B cell (primary cell): ENCODE results near the gene HUS1B. TPM values are rescaled to one million over a fixed set of nuclear protein-coding genes. Genes with fewer than 3 reads are reported as not detected.

Experiments used
- ATAC-seq: fragments of 200-7000 bp; cut with Tn5 transposase; one replicate; pipeline ENCODE4 v1.10.0; 2021; ENCODE audit warnings: low read depth, mild to moderate bottlenecking, moderate number of reproducible peaks, moderate library complexity
- CTCF ChIA-PET: fragments of 350-600 bp; sonication (Branson Sonifier 250); formaldehyde crosslinking; loops from one replicate; lab custom pipeline; 2021; ENCODE audit warnings: antibody characterized with exemption, inconsistent platforms; lab: Charles Lee
- POLR2A ChIA-PET: fragments of 350-600 bp; sonication (Branson Sonifier 250); formaldehyde crosslinking; loops from one replicate; lab custom pipeline; 2021; ENCODE audit warnings: antibody characterized with exemption; lab: Charles Lee
- DNase-seq: peaks from one replicate; pipeline ENCODE4 v3.0.0; 2013
- H2AFZ ChIP-seq: 2 replicates; pipeline ENCODE4 v1.6.1; 2012; ENCODE audit warnings: mild to moderate bottlenecking, low read depth, low read length; ENCODE audit not compliant: insufficient read depth, poor library complexity, severe bottlenecking
- H3K27ac ChIP-seq, 2 donors: 1 replicate in 1 of 2; 2 replicates in 1 of 2; pipeline ENCODE4 v1.5.1; 2012 to 2013; ENCODE audit warnings: low read length in 2 of 2, mild to moderate bottlenecking in 2 of 2, moderate library complexity in 1 of 2
- H3K27me3 ChIP-seq, 4 experiments: fragments of 200-600 bp in 1 of 4; sonication (generic) in 1 of 4; replicated peaks in 1 of 4; 1 replicate in 2 of 4; 2 replicates in 2 of 4; pipeline versions ENCODE4 v1.6.1 to v1.7.0; 2013 to 2016; ENCODE audit warnings: low read length in 3 of 4, mild to moderate bottlenecking in 2 of 4, mixed read lengths in 1 of 4, moderate library complexity in 1 of 4; ENCODE audit not compliant: insufficient read depth in 4 of 4, control insufficient read depth in 3 of 4; ENCODE audit errors: control extremely low read depth in 1 of 4
- H3K36me3 ChIP-seq, 2 experiments: replicated peaks in 1 of 2; 1 replicate in 1 of 2; 2 replicates in 1 of 2; pipeline versions ENCODE4 v1.6.1 to v1.7.1; 2013; ENCODE audit warnings: low read length in 1 of 2; ENCODE audit not compliant: insufficient read depth in 2 of 2, control insufficient read depth in 1 of 2; ENCODE audit errors: control extremely low read depth in 1 of 2, extremely low read depth in 1 of 2
- H3K4me1 ChIP-seq, 2 donors: fragments of 200-600 bp in 1 of 2; sonication (generic) in 1 of 2; 1 replicate in 1 of 2; 2 replicates in 1 of 2; pipeline versions ENCODE4 v1.5.1 to v1.6.1; 2013 to 2017; ENCODE audit warnings: low read length in 2 of 2; ENCODE audit not compliant: control insufficient read depth in 2 of 2, insufficient read depth in 2 of 2
- H3K4me2 ChIP-seq: replicated peaks from 2 replicates; pipeline ENCODE3; 2012; ENCODE audit warnings: mild to moderate bottlenecking, low read depth, low read length; ENCODE audit not compliant: poor library complexity, severe bottlenecking
- H3K4me3 ChIP-seq, 5 experiments: fragments of 200-600 bp in 1 of 5; sonication (generic) in 1 of 5; 1 replicate in 3 of 5; 2 replicates in 2 of 5; pipeline versions ENCODE4 v1.5.1 to v1.7.0; 2011 to 2016; ENCODE audit warnings: low read length in 4 of 5, mild to moderate bottlenecking in 4 of 5, low read depth in 2 of 5, control low read depth in 1 of 5, moderate library complexity in 1 of 5; ENCODE audit not compliant: insufficient read depth in 1 of 5; ENCODE audit errors: control extremely low read depth in 1 of 5, extremely low read depth in 1 of 5
- H3K79me2 ChIP-seq: fragments of 200-600 bp; sonication (generic); one replicate; pipeline ENCODE4 v1.6.0; 2016; ENCODE audit warnings: low read length; ENCODE audit not compliant: control insufficient read depth, insufficient read depth
- H3K9ac ChIP-seq: fragments of 200-600 bp; sonication (generic); 2 replicates; pipeline ENCODE4 v1.6.1; 2017; ENCODE audit warnings: mild to moderate bottlenecking, low read length, moderate library complexity
- H3K9me3 ChIP-seq, 3 donors: one replicate each; pipeline versions ENCODE4 v1.6.1 to v1.7.1; 2013; ENCODE audit warnings: low read length in 2 of 3; ENCODE audit not compliant: control insufficient read depth in 2 of 3, insufficient read depth in 1 of 3; ENCODE audit errors: control extremely low read depth in 1 of 3
- H4K20me1 ChIP-seq: 2 replicates; pipeline ENCODE4 v1.6.0; 2012; ENCODE audit warnings: mild to moderate bottlenecking, low read length; ENCODE audit not compliant: insufficient read depth, control insufficient read depth, poor library complexity, severe bottlenecking
- H3K27ac Mint-ChIP-seq: one replicate; pipeline ENCODE4 v1.8.0; 2021; ENCODE audit warnings: mixed read lengths
- H3K27me3 Mint-ChIP-seq: one replicate; pipeline ENCODE4 v1.8.0; 2021; ENCODE audit warnings: mixed read lengths
- H3K4me1 Mint-ChIP-seq: one replicate; pipeline ENCODE4 v1.8.0; 2021; ENCODE audit warnings: mixed read lengths
- H3K4me3 Mint-ChIP-seq: one replicate; pipeline ENCODE4 v1.8.0; 2021; ENCODE audit warnings: mixed read lengths
- H3K9me3 Mint-ChIP-seq: one replicate; pipeline ENCODE4 v1.8.0; 2022; ENCODE audit warnings: mixed read lengths; ENCODE audit not compliant: insufficient read depth
- EZH2 ChIP-seq: IDR thresholded peaks from 2 replicates; pipeline ENCODE4 v1.6.1; 2012; ENCODE audit warnings: borderline replicate concordance, low read depth, mild to moderate bottlenecking, moderate library complexity, low read length; ENCODE audit not compliant: insufficient read depth, poor library complexity, severe bottlenecking
- WGBS: methylation state at CpG from one replicate; pipeline ENCODE4 v1.1.5; 2013; ENCODE audit warnings: missing lambda C conversion rate; ENCODE audit not compliant: insufficient coverage; 5-methylcytosine and 5-hydroxymethylcytosine counted together
- intact Hi-C: fragments of 100-400 bp; cut with micrococcal nuclease; formaldehyde crosslinking; loops from one replicate; pipeline ENCODE4 v1.10.0; 2022
- polyA plus RNA-seq: library from polyadenylated mRNA; depleted of rRNA; stranded (reverse); fragments of >200 nt; gene quantifications from 2 replicates; pipeline ENCODE4 v1.2.3, GENCODE V29; 2012
- total RNA-seq, 2 donors: library from RNA; stranded (reverse); fragments of 120-200 nt in 1 of 2; gene quantifications; 1 replicate in 1 of 2; 2 replicates in 1 of 2; pipeline versions ENCODE4 v1.2.3 to v1.2.4, GENCODE V29; 2013 to 2022
- TF ChIP-seq, protein P1 (sequence below): fragments of 200-600 bp; IDR thresholded peaks from one replicate; pipeline ENCODE4 v1.8.0; 2022; ENCODE audit warnings: antibody characterized with exemption, mild to moderate bottlenecking

Gene HUS1B
- total and polyA plus RNA-seq, 2 donors (not counting 1 experiment from before 2014, with no cell fraction given) = 2.9 to 4.4 TPM

DNA sequence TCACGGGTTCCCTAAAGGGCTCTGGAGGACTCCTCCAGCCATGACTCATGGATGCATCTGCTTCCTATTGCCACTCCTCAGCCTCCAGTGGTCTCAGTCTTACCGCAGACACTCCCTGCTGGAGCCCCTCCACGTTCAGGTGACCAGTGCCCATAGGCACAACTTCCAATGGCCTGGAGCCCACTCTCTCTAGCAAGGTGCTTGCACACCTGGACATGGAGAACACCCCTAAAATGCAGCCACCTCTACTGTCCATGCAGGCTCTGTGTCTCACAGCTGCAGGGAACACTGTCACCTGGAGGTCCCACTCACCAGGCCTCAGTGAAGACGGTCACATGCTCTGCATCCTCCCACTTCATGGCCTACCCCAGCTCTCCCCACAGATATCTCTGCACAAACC, 36.0 kb downstream of the HUS1B start:
- H3K79me2 ChIP-seq = peaks cover 9% of the 10 kb centered on the region
- no peak for DNase-seq
- Mint-ChIP-seq H3K27me3 (no peaks in the 10 kb centered on the region), H3K9me3 (no peaks in the 10 kb centered on the region), H3K4me3 (no peak overlapping the region), H3K4me1 (no peaks in the 10 kb centered on the region), H3K27ac (no peak overlapping the region)
- intact Hi-C loops = loop anchor here (10.0 kb wide), 1 partner anchor 54 kb away; no protein-coding TSS in a partner anchor
- no peaks in the 10 kb centered on the region for H3K9me3 ChIP-seq
- no peak overlapping the region for H3K27ac ChIP-seq
- H3K27me3 ChIP-seq = no peaks in the 10 kb centered on the region
- H4K20me1 ChIP-seq = peaks cover 8% of the 10 kb centered on the region
- 93% methylated on average over 4 of the region's 4 CpGs for WGBS
- H3K4me3 ChIP-seq = no peak overlapping the region
- ChIA-PET POLR2A (no interaction called here), CTCF (no interaction called here)
- ATAC-seq = no peak
- no peak overlapping the region for H3K4me2 ChIP-seq
- peaks cover 0 to 49% of the 10 kb centered on the region in 2 experiments for H3K36me3 ChIP-seq
- TF ChIP-seq, protein P1, sequence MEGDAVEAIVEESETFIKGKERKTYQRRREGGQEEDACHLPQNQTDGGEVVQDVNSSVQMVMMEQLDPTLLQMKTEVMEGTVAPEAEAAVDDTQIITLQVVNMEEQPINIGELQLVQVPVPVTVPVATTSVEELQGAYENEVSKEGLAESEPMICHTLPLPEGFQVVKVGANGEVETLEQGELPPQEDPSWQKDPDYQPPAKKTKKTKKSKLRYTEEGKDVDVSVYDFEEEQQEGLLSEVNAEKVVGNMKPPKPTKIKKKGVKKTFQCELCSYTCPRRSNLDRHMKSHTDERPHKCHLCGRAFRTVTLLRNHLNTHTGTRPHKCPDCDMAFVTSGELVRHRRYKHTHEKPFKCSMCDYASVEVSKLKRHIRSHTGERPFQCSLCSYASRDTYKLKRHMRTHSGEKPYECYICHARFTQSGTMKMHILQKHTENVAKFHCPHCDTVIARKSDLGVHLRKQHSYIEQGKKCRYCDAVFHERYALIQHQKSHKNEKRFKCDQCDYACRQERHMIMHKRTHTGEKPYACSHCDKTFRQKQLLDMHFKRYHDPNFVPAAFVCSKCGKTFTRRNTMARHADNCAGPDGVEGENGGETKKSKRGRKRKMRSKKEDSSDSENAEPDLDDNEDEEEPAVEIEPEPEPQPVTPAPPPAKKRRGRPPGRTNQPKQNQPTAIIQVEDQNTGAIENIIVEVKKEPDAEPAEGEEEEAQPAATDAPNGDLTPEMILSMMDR = no peak
- H2AFZ ChIP-seq = no peak overlapping the region
- H3K4me1 ChIP-seq = no peaks in the 10 kb centered on the region
- H3K9ac ChIP-seq = no peak overlapping the region

DNA sequence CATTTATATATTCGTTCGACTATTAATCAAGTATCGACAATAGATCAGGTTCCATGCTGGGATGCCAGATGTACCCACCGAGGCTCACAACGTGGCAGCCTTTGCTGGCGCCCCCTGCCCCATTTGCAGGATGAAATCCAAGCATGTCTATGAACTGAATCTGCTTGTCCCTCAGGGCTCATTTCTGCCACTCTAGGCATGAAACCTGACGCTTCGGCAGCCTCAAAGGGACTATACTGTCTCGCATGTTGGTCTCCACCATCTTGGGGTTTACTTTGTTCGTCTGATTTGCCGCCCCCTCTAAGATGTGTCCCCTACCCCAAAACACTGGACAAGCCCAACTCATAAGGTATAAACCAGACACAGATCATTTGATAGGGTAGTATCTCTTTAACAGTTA, 36.7 kb downstream of the HUS1B start:
- TF ChIP-seq EZH2 = no peak
- TF ChIP-seq, protein P1 = no peak
- intact Hi-C loops = loop anchor here (10.0 kb wide), 1 partner anchor 55 kb away; no protein-coding TSS in a partner anchor
- Histone ChIP-seq H3K4me1 (no peaks in the 10 kb centered on the region), H3K36me3 (peaks cover 0 to 49% of the 10 kb centered on the region in 2 experiments), H3K4me2 (no peak overlapping the region), H2AFZ (no peak overlapping the region), H3K4me3 (no peak overlapping the region), H3K9me3 (no peaks in the 10 kb centered on the region), H4K20me1 (peaks cover 8% of the 10 kb centered on the region), H3K79me2 (peaks cover 8% of the 10 kb centered on the region), H3K27ac (no peak overlapping the region), H3K27me3 (no peaks in the 10 kb centered on the region), H3K9ac (no peak overlapping the region)
- H3K9me3 Mint-ChIP-seq = no peaks in the 10 kb centered on the region
- POLR2A ChIA-PET = no interaction called here
- CTCF ChIA-PET = interaction anchor here (1.4 kb wide), 1 partner anchor 100 kb away, joined by 3 read pairs; no protein-coding TSS in a partner anchor
- H3K27ac Mint-ChIP-seq = no peak overlapping the region
- no peak overlapping the region for H3K4me3 Mint-ChIP-seq
- DNase-seq (no peak), ATAC-seq (no peak)
- WGBS = over 99% methylated on average over 9 of the region's 11 CpGs
- H3K4me1 Mint-ChIP-seq = no peaks in the 10 kb centered on the region
- no peaks in the 10 kb centered on the region for H3K27me3 Mint-ChIP-seq
